GM10248 (cell line): ENCODE measurements around the gene LY6G5C.

Source experiments
- CTCF ChIA-PET: fragments of 300-600 bp; sonication (Branson Sonifier 250); formaldehyde crosslinking; extraction: SDS; loops from one replicate; lab custom pipeline; 2021; ENCODE audit warnings: antibody characterized with exemption; lab: Yijun Ruan, JAX
- POLR2A ChIA-PET: fragments of 350-650 bp; sonication (Branson Sonifier 250); formaldehyde crosslinking; extraction: SDS; loops from one replicate; lab custom pipeline; 2020; ENCODE audit warnings: antibody characterized with exemption; lab: Yijun Ruan, JAX
- DNase-seq: peaks from one replicate; pipeline ENCODE4 v3.0.0; 2012; ENCODE audit errors: extremely low spot score
- CTCF ChIP-seq: IDR thresholded peaks from 2 replicates; pipeline ENCODE4 v1.5.1; 2012; ENCODE audit warnings: mild to moderate bottlenecking, low read depth; ENCODE audit errors: extremely low read depth, missing control alignments, control extremely low read depth

Gene LY6G5C

GRCh38 chr6:31636698-31637596 is 43.9 kb downstream of the LY6G5C start:
- ChIA-PET CTCF (interaction anchor here (1.1 to 3.3 kb wide), 4 partner anchors 10 to 14 kb away, joined by 3 to 11 read pairs (median 4); partner anchors contain the start of gene BAG6), POLR2A (interaction anchor here (0.6 kb wide), 1 partner anchor 11 kb away, joined by 4 read pairs; no protein-coding TSS in a partner anchor)
- no peak for DNase-seq
- TF ChIP-seq CTCF = no peak

DNA sequence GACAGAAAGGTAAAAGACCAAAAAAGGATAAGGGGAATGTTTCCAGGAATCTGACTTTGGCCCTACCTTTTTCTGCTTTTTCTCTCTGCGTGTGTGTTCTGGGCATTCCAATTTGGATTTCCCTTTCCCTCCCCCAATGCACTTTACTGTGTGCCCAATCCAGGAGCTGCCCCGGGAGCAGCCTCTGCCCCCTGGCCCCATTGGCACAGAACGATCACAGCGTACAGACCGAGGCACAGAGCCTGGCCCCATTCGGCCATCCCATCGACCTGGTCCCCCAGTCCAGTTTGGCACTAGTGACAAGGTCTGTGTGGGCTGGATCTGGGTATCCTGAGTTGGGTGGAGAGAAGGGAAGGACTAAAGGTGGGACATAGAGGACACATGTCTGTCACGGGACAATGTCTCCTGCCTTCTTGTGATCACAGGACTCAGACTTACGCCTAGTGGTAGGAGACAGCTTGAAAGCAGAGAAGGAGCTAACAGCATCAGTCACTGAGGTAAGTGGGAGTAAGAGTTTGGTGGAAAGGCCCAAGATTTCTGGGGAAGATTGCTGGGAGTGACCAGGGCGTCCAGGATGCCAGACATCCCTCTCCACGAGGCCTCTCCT is 45.8 kb downstream of the LY6G5C start:
- CTCF ChIA-PET = interaction anchor here (1.0 to 2.4 kb wide), 6 partner anchors 9 to 84 kb away, joined by 3 to 7 read pairs (median 4); no protein-coding TSS in a partner anchor
- POLR2A ChIA-PET = interaction anchor here (0.6 to 1.2 kb wide), 2 partner anchors 9 to 201 kb away, joined by 7 to 8 read pairs; no protein-coding TSS in a partner anchor

DNA sequence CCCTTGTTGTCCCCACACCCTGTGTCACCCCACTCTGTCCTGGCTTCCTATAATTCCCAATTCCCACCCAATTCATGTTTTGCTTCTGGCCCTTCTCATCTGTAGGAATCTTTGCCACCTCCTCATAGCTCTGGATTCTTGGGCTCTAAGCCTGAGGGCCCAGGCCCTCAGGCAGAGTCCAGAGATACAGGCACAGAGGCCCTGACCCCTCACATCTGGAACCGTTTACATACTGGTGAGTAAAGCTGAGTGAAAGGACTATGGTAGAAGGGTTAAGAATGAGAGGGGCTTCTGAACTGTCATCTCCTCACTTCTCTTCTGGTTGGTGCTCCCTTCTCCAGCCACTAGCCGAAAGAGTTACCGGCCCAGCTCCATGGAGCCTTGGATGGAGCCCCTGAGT is 46.7 kb downstream of the LY6G5C start:
- POLR2A ChIA-PET = interaction anchor here (1.1 to 1.2 kb wide), 2 partner anchors 10 to 14 kb away, joined by 6 to 8 read pairs; partner anchors contain the start of gene PRRC2A
- CTCF ChIA-PET = interaction anchor here (1.0 to 2.4 kb wide), 5 partner anchors 9 to 83 kb away, joined by 3 to 7 read pairs (median 5); no protein-coding TSS in a partner anchor
- no peak for TF ChIP-seq CTCF
- DNase-seq = no peak

More for the DNA sequence above, 45.8 kb downstream of the LY6G5C start:
- no peak for DNase-seq
- TF ChIP-seq CTCF = no peak

- POLR2A ChIA-PET = interaction anchor here (1.1 to 1.2 kb wide), 2 partner anchors 10 to 13 kb away, joined by 6 to 8 read pairs; partner anchors contain the start of gene PRRC2A
- no peak for DNase-seq
- CTCF ChIA-PET = interaction anchor here (1.5 to 2.4 kb wide), 3 partner anchors 10 to 12 kb away, joined by 5 to 7 read pairs (median 6); no protein-coding TSS in a partner anchor
- no peak for TF ChIP-seq CTCF
These were observed 47.4 kb downstream of the LY6G5C start for GRCh38 chr6:31633447-31633846.

DNA sequence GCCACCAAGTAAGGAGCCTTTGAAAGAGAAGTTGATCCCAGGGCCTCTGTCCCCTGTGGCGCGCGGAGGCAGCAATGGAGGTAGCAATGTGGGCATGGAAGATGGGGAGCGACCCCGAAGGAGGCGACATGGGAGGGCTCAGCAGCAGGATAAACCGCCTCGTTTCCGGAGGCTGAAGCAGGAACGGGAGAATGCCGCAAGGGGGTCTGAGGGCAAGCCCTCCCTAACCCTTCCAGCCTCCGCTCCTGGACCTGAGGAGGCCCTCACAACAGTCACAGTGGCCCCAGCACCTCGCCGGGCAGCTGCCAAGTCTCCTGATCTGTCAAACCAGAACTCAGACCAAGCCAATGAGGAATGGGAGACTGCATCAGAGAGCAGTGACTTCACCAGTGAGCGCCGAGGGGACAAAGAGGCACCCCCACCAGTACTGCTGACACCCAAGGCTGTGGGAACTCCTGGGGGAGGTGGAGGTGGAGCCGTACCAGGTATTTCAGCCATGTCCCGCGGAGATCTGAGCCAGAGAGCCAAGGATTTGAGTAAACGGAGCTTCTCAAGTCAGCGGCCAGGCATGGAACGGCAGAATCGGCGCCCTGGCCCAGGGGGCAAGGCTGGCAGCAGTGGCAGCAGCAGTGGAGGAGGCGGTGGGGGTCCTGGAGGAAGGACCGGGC is 48.5 kb downstream of the LY6G5C start:
- DNase-seq = no peak
- ChIA-PET CTCF (no interaction called here), POLR2A (no interaction called here)
- TF ChIP-seq CTCF = no peak
